GM23338 (cell line): ENCODE measurements around the gene KDM4B. TPM values are rescaled to one million over a fixed set of nuclear protein-coding genes. Genes with fewer than 3 reads are reported as not detected.

Experiments used
- ATAC-seq: fragments of 200-7000 bp; cut with Tn5 transposase; 3 replicates; pipeline ENCODE4 v1.9.1; 2020
- DNase-seq: peaks from one replicate; pipeline ENCODE4 v3.0.0-alpha.2; 2015; ENCODE audit warnings: low spot score
- H2AFZ ChIP-seq: fragments of 200-600 bp; sonication (generic); 2 replicates; pipeline ENCODE4 v1.8.0; 2016; ENCODE audit warnings: antibody characterized with exemption, mild to moderate bottlenecking, moderate library complexity
- H3F3A ChIP-seq: fragments of 200-600 bp; sonication (generic); replicated peaks from 2 replicates; pipeline ENCODE4 v1.8.0; 2017; ENCODE audit warnings: antibody characterized with exemption, mixed run types, low read depth
- H3K27ac ChIP-seq: fragments of 200-600 bp; sonication (generic); 2 replicates; pipeline ENCODE4 v1.6.1; 2016; ENCODE audit warnings: low read depth
- H3K27me3 ChIP-seq: fragments of 200-600 bp; sonication (generic); 2 replicates; pipeline ENCODE4 v1.8.0; 2016; ENCODE audit warnings: mild to moderate bottlenecking, mixed run types, moderate library complexity; ENCODE audit not compliant: insufficient read depth
- H3K36me3 ChIP-seq: fragments of 200-600 bp; sonication (generic); 2 replicates; pipeline ENCODE4 v1.8.0; 2016; ENCODE audit warnings: mild to moderate bottlenecking; ENCODE audit not compliant: insufficient read depth
- H3K4me1 ChIP-seq: fragments of 200-600 bp; sonication (generic); 2 replicates; pipeline ENCODE4 v1.8.0; 2016; ENCODE audit warnings: mild to moderate bottlenecking, moderate library complexity; ENCODE audit not compliant: insufficient read depth
- H3K4me2 ChIP-seq: fragments of 200-600 bp; sonication (generic); 2 replicates; pipeline ENCODE4 v1.7.1; 2017; ENCODE audit warnings: mixed run types
- H3K4me3 ChIP-seq: fragments of 200-600 bp; sonication (generic); 2 replicates; pipeline ENCODE4 v1.6.1; 2016; ENCODE audit warnings: mixed run types
- H3K79me2 ChIP-seq: fragments of 200-600 bp; sonication (generic); replicated peaks from 2 replicates; pipeline ENCODE4 v1.8.0; 2017; ENCODE audit warnings: mild to moderate bottlenecking; ENCODE audit not compliant: insufficient read depth
- H3K9me2 ChIP-seq: fragments of 200-600 bp; sonication (generic); 2 replicates; pipeline ENCODE4 v1.8.0; 2017; ENCODE audit not compliant: insufficient read depth
- H4K20me1 ChIP-seq: fragments of 200-600 bp; sonication (generic); replicated peaks from 2 replicates; pipeline ENCODE4 v1.8.0; 2017; ENCODE audit warnings: mild to moderate bottlenecking; ENCODE audit not compliant: insufficient read depth
- H3K27ac Mint-ChIP-seq: 2 replicates; pipeline ENCODE4 v1.8.0; 2020; ENCODE audit warnings: inconsistent platforms, mild to moderate bottlenecking, moderate library complexity, mixed read lengths
- H3K27me3 Mint-ChIP-seq: 3 replicates; pipeline ENCODE4 v1.8.0; 2022; ENCODE audit warnings: low read depth, mild to moderate bottlenecking, moderate library complexity, mixed read lengths, inconsistent platforms; ENCODE audit not compliant: insufficient read depth, poor library complexity
- H3K36me3 Mint-ChIP-seq: 3 replicates; pipeline ENCODE4 v1.8.0; 2021; ENCODE audit warnings: low read depth, mild to moderate bottlenecking, inconsistent platforms, moderate library complexity, mixed read lengths
- H3K4me1 Mint-ChIP-seq: 3 replicates; pipeline ENCODE4 v1.8.0; 2020; ENCODE audit warnings: mild to moderate bottlenecking, inconsistent platforms, mixed read lengths
- H3K4me3 Mint-ChIP-seq: 3 replicates; pipeline ENCODE4 v1.8.0; 2021; ENCODE audit warnings: moderate library complexity, mild to moderate bottlenecking, inconsistent platforms, mixed read lengths
- H3K9me3 Mint-ChIP-seq: 3 replicates; pipeline ENCODE4 v1.8.0; 2020; ENCODE audit warnings: moderate library complexity, mild to moderate bottlenecking, inconsistent platforms, mixed read lengths
- CREB1 ChIP-seq: fragments of 250-450 bp; sonication (Bioruptor Pico); IDR thresholded peaks from 2 replicates; pipeline ENCODE4 v1.5.0; 2020; ENCODE audit warnings: low read depth, mild to moderate bottlenecking, moderate library complexity
- EZH2 ChIP-seq: fragments of 200-600 bp; sonication (generic); IDR thresholded peaks from one replicate; pipeline ENCODE4 v1.8.0; 2017; ENCODE audit warnings: antibody characterized with exemption, mild to moderate bottlenecking, low read depth; ENCODE audit not compliant: unreplicated experiment
- EZH2phosphoT487 ChIP-seq: fragments of 200-600 bp; sonication (generic); IDR thresholded peaks from one replicate; pipeline ENCODE4 v1.8.1; 2018; ENCODE audit warnings: antibody characterized with exemption; ENCODE audit not compliant: unreplicated experiment
- JUNB ChIP-seq: IDR thresholded peaks from one replicate; pipeline ENCODE4 v1.6.1; 2016; ENCODE audit warnings: antibody characterized with exemption; ENCODE audit not compliant: unreplicated experiment
- NANOG ChIP-seq: IDR thresholded peaks from 2 replicates; pipeline ENCODE4 v1.6.1; 2016; ENCODE audit warnings: antibody characterized with exemption, borderline replicate concordance
- POLR2AphosphoS5 ChIP-seq: IDR thresholded peaks from 2 replicates; pipeline ENCODE4 v1.6.1; 2016; ENCODE audit warnings: antibody characterized with exemption, low read depth
- STAT1 ChIP-seq: IDR thresholded peaks from one replicate; pipeline ENCODE4 v1.6.1; 2016; ENCODE audit warnings: antibody characterized with exemption; ENCODE audit not compliant: unreplicated experiment
- ZNF114 ChIP-seq: fragments of 250-450 bp; sonication (Bioruptor Pico); IDR thresholded peaks from 2 replicates; pipeline ENCODE4 v1.5.0; 2020; ENCODE audit warnings: mild to moderate bottlenecking, moderate library complexity
- ZNF331 ChIP-seq: fragments of 250-450 bp; sonication (Bioruptor Pico); IDR thresholded peaks from 2 replicates; pipeline ENCODE4 v1.5.0; 2020; ENCODE audit warnings: low read depth, mild to moderate bottlenecking, moderate library complexity
- polyA plus RNA-seq: library from polyadenylated mRNA; unstranded; fragments of >200 nt; fragmentation: Nextera tagmentation; extraction: Ambion mirVana; gene quantifications from 2 replicates; pipeline ENCODE4 v1.2.1, GENCODE V29; 2016
- total RNA-seq: library from RNA; depleted of rRNA; stranded (reverse); fragments of >200 nt; shearing (Covaris generic); gene quantifications from 2 replicates; pipeline ENCODE4 v1.2.3, GENCODE V29; 2014
- TF ChIP-seq, protein P1 (sequence below): fragments of 250-450 bp; sonication (Bioruptor Pico); IDR thresholded peaks from 2 replicates; pipeline ENCODE4 v1.5.0; 2020; ENCODE audit warnings: mild to moderate bottlenecking, moderate library complexity
- TF ChIP-seq, protein P2 (sequence below): IDR thresholded peaks from 2 replicates; pipeline ENCODE4 v1.6.1; 2016; ENCODE audit warnings: antibody characterized with exemption
- TF ChIP-seq, protein P3 (sequence below): IDR thresholded peaks from one replicate; pipeline ENCODE4 v1.6.1; 2018; ENCODE audit warnings: antibody characterized with exemption; ENCODE audit not compliant: unreplicated experiment
- TF ChIP-seq, protein P4 (sequence below), 2 experiments: fragments of 200-600 bp in 1 of 2; sonication (generic) in 1 of 2; conservative IDR thresholded peaks; 2 replicates each; pipeline versions ENCODE4 v1.5.1 to v1.6.1; 2016 to 2017; ENCODE audit warnings: antibody characterized with exemption in 2 of 2, low read depth in 2 of 2, mild to moderate bottlenecking in 2 of 2, moderate library complexity in 1 of 2

Gene KDM4B
- total and polyA plus RNA-seq, 2 experiments from 2014 or later: 9.1 to 27.6 TPM

DNA sequence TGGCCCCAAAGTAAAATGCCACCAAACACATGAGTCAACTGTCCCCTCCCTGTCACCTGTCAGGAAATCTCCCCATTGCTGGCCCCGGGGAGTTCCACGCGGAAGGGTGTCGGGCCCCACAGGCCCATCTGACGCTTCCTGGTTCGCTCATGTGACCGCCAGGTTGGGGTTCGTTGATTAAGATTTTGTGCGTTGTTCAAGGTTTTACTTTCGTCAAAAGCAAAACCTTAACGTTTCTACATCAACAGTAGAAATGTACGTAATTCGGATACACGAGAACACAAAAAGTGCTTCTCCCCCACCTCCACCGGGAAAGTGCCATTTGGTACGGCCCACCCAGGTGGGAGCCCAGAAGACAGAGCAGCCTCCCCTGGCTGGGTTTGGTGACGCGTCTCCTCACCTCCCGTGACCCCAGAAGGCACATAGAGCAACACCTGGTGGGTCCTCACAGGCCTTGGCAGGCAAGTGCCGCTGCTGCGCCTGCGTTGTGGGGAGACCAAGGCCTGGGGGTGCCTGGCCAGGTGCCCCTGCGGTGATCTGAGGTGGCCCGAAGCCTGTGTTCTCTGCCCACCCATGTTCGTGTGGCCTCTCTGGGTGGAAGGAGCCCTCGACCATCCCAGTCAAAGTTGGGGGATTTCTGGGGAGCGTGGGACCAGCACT, 161.6 kb downstream of the KDM4B start:
- Histone ChIP-seq H3K79me2 (no peaks in the 10 kb centered on the region), H4K20me1 (no peaks in the 10 kb centered on the region), H3K27ac (peak overlapping the region; percentile 78), H3K36me3 (no peaks in the 10 kb centered on the region), H3K4me3 (no peak overlapping the region), H3K27me3 (no peaks in the 10 kb centered on the region), H3K4me1 (peaks cover 21% of the 10 kb centered on the region), H3K4me2 (no peak overlapping the region), H3F3A (no peaks in the 10 kb centered on the region; the same call in 1 of the 2 replicates), H2AFZ (no peak overlapping the region), H3K9me2 (no peaks in the 10 kb centered on the region)
- Mint-ChIP-seq H3K27ac (peak overlapping the region; percentile 82), H3K4me1 (peaks cover 45% of the 10 kb centered on the region), H3K4me3 (no peak overlapping the region; the same call in 2 of the 3 replicates), H3K36me3 (peaks cover 7% of the 10 kb centered on the region; the same call in 2 of the 3 replicates), H3K27me3 (peaks cover 13% of the 10 kb centered on the region), H3K9me3 (no peaks in the 10 kb centered on the region)
- ATAC-seq (no peak), DNase-seq (no peak)
- no peak for TF ChIP-seq ZNF331 (CRISPR knock-in tag)
- TF ChIP-seq EZH2: no peak
- no peak for TF ChIP-seq JUNB
- no peak for TF ChIP-seq STAT1
- no peak for TF ChIP-seq ZNF114 (CRISPR knock-in tag)
- TF ChIP-seq, protein P1, sequence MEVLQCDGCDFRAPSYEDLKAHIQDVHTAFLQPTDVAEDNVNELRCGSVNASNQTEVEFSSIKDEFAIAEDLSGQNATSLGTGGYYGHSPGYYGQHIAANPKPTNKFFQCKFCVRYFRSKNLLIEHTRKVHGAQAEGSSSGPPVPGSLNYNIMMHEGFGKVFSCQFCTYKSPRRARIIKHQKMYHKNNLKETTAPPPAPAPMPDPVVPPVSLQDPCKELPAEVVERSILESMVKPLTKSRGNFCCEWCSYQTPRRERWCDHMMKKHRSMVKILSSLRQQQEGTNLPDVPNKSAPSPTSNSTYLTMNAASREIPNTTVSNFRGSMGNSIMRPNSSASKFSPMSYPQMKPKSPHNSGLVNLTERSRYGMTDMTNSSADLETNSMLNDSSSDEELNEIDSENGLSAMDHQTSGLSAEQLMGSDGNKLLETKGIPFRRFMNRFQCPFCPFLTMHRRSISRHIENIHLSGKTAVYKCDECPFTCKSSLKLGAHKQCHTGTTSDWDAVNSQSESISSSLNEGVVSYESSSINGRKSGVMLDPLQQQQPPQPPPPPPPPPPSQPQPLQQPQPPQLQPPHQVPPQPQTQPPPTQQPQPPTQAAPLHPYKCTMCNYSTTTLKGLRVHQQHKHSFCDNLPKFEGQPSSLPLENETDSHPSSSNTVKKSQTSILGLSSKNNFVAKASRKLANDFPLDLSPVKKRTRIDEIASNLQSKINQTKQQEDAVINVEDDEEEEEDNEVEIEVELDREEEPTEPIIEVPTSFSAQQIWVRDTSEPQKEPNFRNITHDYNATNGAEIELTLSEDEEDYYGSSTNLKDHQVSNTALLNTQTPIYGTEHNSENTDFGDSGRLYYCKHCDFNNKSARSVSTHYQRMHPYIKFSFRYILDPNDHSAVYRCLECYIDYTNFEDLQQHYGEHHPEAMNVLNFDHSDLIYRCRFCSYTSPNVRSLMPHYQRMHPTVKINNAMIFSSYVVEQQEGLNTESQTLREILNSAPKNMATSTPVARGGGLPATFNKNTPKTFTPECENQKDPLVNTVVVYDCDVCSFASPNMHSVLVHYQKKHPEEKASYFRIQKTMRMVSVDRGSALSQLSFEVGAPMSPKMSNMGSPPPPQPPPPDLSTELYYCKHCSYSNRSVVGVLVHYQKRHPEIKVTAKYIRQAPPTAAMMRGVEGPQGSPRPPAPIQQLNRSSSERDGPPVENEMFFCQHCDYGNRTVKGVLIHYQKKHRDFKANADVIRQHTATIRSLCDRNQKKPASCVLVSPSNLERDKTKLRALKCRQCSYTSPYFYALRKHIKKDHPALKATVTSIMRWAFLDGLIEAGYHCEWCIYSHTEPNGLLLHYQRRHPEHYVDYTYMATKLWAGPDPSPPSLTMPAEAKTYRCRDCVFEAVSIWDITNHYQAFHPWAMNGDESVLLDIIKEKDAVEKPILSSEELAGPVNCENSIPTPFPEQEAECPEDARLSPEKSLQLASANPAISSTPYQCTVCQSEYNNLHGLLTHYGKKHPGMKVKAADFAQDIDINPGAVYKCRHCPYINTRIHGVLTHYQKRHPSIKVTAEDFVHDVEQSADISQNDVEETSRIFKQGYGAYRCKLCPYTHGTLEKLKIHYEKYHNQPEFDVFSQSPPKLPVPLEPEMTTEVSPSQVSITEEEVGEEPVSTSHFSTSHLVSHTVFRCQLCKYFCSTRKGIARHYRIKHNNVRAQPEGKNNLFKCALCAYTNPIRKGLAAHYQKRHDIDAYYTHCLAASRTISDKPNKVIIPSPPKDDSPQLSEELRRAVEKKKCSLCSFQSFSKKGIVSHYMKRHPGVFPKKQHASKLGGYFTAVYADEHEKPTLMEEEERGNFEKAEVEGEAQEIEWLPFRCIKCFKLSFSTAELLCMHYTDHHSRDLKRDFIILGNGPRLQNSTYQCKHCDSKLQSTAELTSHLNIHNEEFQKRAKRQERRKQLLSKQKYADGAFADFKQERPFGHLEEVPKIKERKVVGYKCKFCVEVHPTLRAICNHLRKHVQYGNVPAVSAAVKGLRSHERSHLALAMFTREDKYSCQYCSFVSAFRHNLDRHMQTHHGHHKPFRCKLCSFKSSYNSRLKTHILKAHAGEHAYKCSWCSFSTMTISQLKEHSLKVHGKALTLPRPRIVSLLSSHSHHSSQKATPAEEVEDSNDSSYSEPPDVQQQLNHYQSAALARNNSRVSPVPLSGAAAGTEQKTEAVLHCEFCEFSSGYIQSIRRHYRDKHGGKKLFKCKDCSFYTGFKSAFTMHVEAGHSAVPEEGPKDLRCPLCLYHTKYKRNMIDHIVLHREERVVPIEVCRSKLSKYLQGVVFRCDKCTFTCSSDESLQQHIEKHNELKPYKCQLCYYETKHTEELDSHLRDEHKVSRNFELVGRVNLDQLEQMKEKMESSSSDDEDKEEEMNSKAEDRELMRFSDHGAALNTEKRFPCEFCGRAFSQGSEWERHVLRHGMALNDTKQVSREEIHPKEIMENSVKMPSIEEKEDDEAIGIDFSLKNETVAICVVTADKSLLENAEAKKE (CRISPR knock-in tag): no peak
- TF ChIP-seq POLR2AphosphoS5: no peak
- TF ChIP-seq, protein P2, sequence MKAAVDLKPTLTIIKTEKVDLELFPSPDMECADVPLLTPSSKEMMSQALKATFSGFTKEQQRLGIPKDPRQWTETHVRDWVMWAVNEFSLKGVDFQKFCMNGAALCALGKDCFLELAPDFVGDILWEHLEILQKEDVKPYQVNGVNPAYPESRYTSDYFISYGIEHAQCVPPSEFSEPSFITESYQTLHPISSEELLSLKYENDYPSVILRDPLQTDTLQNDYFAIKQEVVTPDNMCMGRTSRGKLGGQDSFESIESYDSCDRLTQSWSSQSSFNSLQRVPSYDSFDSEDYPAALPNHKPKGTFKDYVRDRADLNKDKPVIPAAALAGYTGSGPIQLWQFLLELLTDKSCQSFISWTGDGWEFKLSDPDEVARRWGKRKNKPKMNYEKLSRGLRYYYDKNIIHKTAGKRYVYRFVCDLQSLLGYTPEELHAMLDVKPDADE: no peak
- TF ChIP-seq CREB1 (CRISPR knock-in tag): no peak
- TF ChIP-seq, protein P3, sequence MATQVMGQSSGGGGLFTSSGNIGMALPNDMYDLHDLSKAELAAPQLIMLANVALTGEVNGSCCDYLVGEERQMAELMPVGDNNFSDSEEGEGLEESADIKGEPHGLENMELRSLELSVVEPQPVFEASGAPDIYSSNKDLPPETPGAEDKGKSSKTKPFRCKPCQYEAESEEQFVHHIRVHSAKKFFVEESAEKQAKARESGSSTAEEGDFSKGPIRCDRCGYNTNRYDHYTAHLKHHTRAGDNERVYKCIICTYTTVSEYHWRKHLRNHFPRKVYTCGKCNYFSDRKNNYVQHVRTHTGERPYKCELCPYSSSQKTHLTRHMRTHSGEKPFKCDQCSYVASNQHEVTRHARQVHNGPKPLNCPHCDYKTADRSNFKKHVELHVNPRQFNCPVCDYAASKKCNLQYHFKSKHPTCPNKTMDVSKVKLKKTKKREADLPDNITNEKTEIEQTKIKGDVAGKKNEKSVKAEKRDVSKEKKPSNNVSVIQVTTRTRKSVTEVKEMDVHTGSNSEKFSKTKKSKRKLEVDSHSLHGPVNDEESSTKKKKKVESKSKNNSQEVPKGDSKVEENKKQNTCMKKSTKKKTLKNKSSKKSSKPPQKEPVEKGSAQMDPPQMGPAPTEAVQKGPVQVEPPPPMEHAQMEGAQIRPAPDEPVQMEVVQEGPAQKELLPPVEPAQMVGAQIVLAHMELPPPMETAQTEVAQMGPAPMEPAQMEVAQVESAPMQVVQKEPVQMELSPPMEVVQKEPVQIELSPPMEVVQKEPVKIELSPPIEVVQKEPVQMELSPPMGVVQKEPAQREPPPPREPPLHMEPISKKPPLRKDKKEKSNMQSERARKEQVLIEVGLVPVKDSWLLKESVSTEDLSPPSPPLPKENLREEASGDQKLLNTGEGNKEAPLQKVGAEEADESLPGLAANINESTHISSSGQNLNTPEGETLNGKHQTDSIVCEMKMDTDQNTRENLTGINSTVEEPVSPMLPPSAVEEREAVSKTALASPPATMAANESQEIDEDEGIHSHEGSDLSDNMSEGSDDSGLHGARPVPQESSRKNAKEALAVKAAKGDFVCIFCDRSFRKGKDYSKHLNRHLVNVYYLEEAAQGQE: no peak
- TF ChIP-seq, protein P4, sequence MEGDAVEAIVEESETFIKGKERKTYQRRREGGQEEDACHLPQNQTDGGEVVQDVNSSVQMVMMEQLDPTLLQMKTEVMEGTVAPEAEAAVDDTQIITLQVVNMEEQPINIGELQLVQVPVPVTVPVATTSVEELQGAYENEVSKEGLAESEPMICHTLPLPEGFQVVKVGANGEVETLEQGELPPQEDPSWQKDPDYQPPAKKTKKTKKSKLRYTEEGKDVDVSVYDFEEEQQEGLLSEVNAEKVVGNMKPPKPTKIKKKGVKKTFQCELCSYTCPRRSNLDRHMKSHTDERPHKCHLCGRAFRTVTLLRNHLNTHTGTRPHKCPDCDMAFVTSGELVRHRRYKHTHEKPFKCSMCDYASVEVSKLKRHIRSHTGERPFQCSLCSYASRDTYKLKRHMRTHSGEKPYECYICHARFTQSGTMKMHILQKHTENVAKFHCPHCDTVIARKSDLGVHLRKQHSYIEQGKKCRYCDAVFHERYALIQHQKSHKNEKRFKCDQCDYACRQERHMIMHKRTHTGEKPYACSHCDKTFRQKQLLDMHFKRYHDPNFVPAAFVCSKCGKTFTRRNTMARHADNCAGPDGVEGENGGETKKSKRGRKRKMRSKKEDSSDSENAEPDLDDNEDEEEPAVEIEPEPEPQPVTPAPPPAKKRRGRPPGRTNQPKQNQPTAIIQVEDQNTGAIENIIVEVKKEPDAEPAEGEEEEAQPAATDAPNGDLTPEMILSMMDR (conservative IDR thresholded peaks at IDR 0.05; ENCODE audit: low read depth in 2 of 2): no peak
- no peak for TF ChIP-seq NANOG
- TF ChIP-seq EZH2phosphoT487: no peak
